Measurements from ENCODE around the gene KIF22. TPM values are rescaled to one million over a fixed set of nuclear protein-coding genes. Genes with fewer than 3 reads are reported as not detected.
A peak's percentile ranks its signal among the peaks of the same experiment; 100 is the strongest.

The KIF22 gene
- total and polyA plus RNA-seq, 9 of the 15 experiments (the other 6 are each of a cell fraction or from before 2014, with no cell fraction given) = 8.7 to 232 (median 131) TPM

GRCh38 chr16:29812754-29813643, 22.4 kb downstream of the KIF22 start:
- WGBS (ENCODE audit: insufficient coverage, low coverage, missing lambda C conversion rate) = 74% methylated on average over 7 of the region's 9 CpGs
- TF ChIP-seq NONO (IDR thresholded peaks at IDR 0.05; ENCODE audit: low read depth in 2 of 2, low read length in 1 of 2) (no peak), NR1H2 (CRISPR knock-in tag; IDR thresholded peaks at IDR 0.05) (no peak), KDM5B (IDR thresholded peaks at IDR 0.05; ENCODE audit: insufficient replicate concordance, low read depth, low read length) (peak; percentile 1)
- no TSS peak for BruUV-seq (replicated peaks)
- FAIRE-seq = no peak
- Histone ChIP-seq H3K27me3 (ENCODE audit: control insufficient read depth in 2 of 2, insufficient read depth in 2 of 2, low read length in 2 of 2) (no peaks in the 10 kb centered on the region), H3K4me2 (ENCODE audit: insufficient read depth, low read length) (peak overlapping the region; percentile 64; the same call in 1 of the 2 replicates), H2AFZ (ENCODE audit: low read depth, low read length) (peak overlapping the region; percentile 71; the same call in 1 of the 2 replicates), H3K4me1 (replicated peaks in 1 of 2; ENCODE audit: control insufficient read depth in 2 of 2, insufficient read depth in 2 of 2, low read length in 2 of 2) (peaks cover 43 to 82% of the 10 kb centered on the region in 2 experiments), H3K9me1 (ENCODE audit: control insufficient read depth, insufficient read depth, low read length) (no peaks in the 10 kb centered on the region), H3K36me3 (ENCODE audit: control insufficient read depth, insufficient read depth, low read length) (peaks cover 31% of the 10 kb centered on the region), H3K4me3 (no peak overlapping the region), H3K79me2 (ENCODE audit: control insufficient read depth, insufficient read depth, low read length) (peaks cover 44% of the 10 kb centered on the region), H3K27ac (ENCODE audit: extremely low read depth, low read depth, low read length) (no peak overlapping the region), H3K9ac (ENCODE audit: insufficient read depth in 1 of 2, low read depth in 2 of 2, low read length in 2 of 2) (peak overlapping the region in 1 of 2 experiments; percentile 49; a peak in 2 of 4 replicates), H4K20me1 (replicated peaks; ENCODE audit: control insufficient read depth, insufficient read depth, low read length) (peaks cover 21% of the 10 kb centered on the region; the same call in 1 of the 2 replicates), H3K9me3 (replicated peaks; ENCODE audit: control insufficient read depth, insufficient read depth, low read depth, low read length) (no peaks in the 10 kb centered on the region)
- CTCF ChIA-PET (ENCODE audit: low intra/inter-chr PET ratio) = no interaction called here
- POLR2A ChIA-PET = interaction anchor here (0.5 to 1.5 kb wide), 5 partner anchors 13 to 642 kb away, joined by 3 read pairs; no protein-coding TSS in a partner anchor
- no peak for DNase-seq (ENCODE audit: extremely low read depth in 1 of 4, low spot score in 3 of 4)
- no peak for ATAC-seq
- in situ Hi-C loops (cut with MboI) = no loop called here
- intact Hi-C loops (cut with micrococcal nuclease) = loop anchor here (10.0 kb wide), 1 partner anchor 212 kb away; the partner anchor contains the start of gene C16orf92

Measured in K562 (cell line).